ENCODE measurements around the gene GPR3.
A peak's percentile ranks its signal among the peaks of the same experiment; 100 is the strongest.

GPR3 gene
- 0 to 0.04 reads per million in 2 donors for total RNA-seq

- peak; percentile 90 for DNase-seq
Measured at GRCh38 chr1:27392096-27392777, at the start of gene GPR3. Gene GPR3 (plus strand): TSS chr1:27392622. CDS start chr1:27393799, 1,177 bp downstream.

- DNase-seq: peak; percentile 52
Measured at GRCh38 chr1:27342778-27343638, 49.4 kb upstream of the GPR3 start.

- DNase-seq: no peak
Measured at GRCh38 chr1:27343639-27344025, 48.8 kb upstream of the GPR3 start.

GRCh38 chr1:27345272-27345671 is 47.1 kb upstream of the GPR3 start:
- no peak for DNase-seq

- no peak for DNase-seq
Measured at GRCh38 chr1:27346357-27346756, 46.1 kb upstream of the GPR3 start.

- DNase-seq: no peak
Measured at GRCh38 chr1:27346991-27347624, 45.3 kb upstream of the GPR3 start.

- no peak for DNase-seq
Measured at GRCh38 chr1:27348861-27349783, 43.3 kb upstream of the GPR3 start.

- no peak for DNase-seq
Measured at GRCh38 chr1:27349784-27350662, 42.4 kb upstream of the GPR3 start.

GRCh38 chr1:27350663-27351540 is 41.5 kb upstream of the GPR3 start:
- no peak for DNase-seq

- DNase-seq: no peak
Measured at GRCh38 chr1:27351541-27352107, 40.8 kb upstream of the GPR3 start.

GRCh38 chr1:27353166-27353565 is 39.3 kb upstream of the GPR3 start:
- DNase-seq: no peak

GRCh38 chr1:27353629-27354028 is 38.8 kb upstream of the GPR3 start:
- no peak for DNase-seq

- no peak for DNase-seq
Measured at GRCh38 chr1:27355683-27356082, 36.7 kb upstream of the GPR3 start.

- no peak for DNase-seq
Measured at GRCh38 chr1:27356277-27356618, 36.2 kb upstream of the GPR3 start.

- no peak for DNase-seq
Measured at GRCh38 chr1:27356619-27357280, 35.7 kb upstream of the GPR3 start.

- DNase-seq: peak; percentile 47
Measured at GRCh38 chr1:27357281-27358037, 35.0 kb upstream of the GPR3 start.

GRCh38 chr1:27358038-27358927 is 34.1 kb upstream of the GPR3 start:
- DNase-seq: no peak

- DNase-seq: no peak
Measured at GRCh38 chr1:27358928-27359313, 33.5 kb upstream of the GPR3 start.
